AG04449 (cell line): ENCODE data around the gene VCAN.

Experiments used
- CTCF ChIA-PET: fragments of 350-600 bp; formaldehyde crosslinking; extraction: SDS; loops from one replicate; lab custom pipeline; 2021; ENCODE audit warnings: antibody characterized with exemption; lab: Yijun Ruan, JAX
- POLR2A ChIA-PET: fragments of 400-600, 350-600 bp; formaldehyde crosslinking; extraction: SDS; loops from one replicate; lab custom pipeline; 2020; ENCODE audit warnings: antibody characterized with exemption, inconsistent platforms; lab: Yijun Ruan, JAX
- DNase-seq: peaks from one replicate; pipeline ENCODE4 v3.0.0-alpha.2; 2010; ENCODE audit warnings: low read depth, low spot score
- H3K4me3 ChIP-seq: 2 replicates; pipeline ENCODE4 v1.5.1; 2011; ENCODE audit warnings: low read depth, mild to moderate bottlenecking, control low read depth, low read length
- TF ChIP-seq, protein P1 (sequence below): IDR thresholded peaks from one replicate; pipeline ENCODE4 v1.5.1; 2011; ENCODE audit warnings: mild to moderate bottlenecking, moderate library complexity, low read length, control low read depth, inconsistent platforms; ENCODE audit not compliant: insufficient read depth; ENCODE audit errors: missing control alignments

Gene VCAN

DNA sequence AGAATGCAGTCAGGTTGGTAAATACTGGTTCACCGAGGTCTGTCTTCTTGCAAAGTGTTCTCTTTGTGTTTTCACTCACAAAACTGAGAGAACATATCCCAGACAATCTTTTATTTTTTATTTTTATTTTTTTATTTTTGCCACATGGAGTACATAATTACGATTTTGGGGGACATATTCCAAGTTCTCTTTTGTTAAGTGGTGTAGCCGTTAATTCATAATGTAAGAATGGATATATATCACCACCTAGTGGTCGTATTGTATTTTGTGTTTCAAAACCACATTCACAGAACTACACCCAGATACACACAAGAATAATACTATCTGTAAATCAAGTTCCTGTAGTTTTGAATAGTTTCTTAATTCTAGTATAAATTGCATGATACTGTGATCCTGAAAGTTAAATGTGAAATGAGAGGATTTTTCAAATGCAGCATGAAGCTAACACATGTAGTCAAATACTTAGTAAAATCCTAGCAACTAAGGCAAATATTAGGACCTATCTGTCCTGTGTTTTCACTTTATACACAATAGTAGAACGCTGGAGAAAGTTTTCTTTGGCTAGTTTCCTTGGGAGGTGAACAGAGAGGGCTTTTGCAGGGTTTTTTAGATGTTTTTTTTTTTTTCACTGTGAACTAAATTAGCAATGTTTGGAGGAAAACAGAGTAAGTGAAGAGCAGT is 92.7 kb downstream of the VCAN start:
- POLR2A ChIA-PET, result no interaction called here
- CTCF ChIA-PET, result interaction anchor here (0.7 to 2.4 kb wide), 17 partner anchors 12 to 1253 kb away, joined by 3 to 13 read pairs (median 4); no protein-coding TSS in a partner anchor
- DNase-seq, result no peak
- H3K4me3 ChIP-seq, result no peak overlapping the region
- TF ChIP-seq, protein P1, sequence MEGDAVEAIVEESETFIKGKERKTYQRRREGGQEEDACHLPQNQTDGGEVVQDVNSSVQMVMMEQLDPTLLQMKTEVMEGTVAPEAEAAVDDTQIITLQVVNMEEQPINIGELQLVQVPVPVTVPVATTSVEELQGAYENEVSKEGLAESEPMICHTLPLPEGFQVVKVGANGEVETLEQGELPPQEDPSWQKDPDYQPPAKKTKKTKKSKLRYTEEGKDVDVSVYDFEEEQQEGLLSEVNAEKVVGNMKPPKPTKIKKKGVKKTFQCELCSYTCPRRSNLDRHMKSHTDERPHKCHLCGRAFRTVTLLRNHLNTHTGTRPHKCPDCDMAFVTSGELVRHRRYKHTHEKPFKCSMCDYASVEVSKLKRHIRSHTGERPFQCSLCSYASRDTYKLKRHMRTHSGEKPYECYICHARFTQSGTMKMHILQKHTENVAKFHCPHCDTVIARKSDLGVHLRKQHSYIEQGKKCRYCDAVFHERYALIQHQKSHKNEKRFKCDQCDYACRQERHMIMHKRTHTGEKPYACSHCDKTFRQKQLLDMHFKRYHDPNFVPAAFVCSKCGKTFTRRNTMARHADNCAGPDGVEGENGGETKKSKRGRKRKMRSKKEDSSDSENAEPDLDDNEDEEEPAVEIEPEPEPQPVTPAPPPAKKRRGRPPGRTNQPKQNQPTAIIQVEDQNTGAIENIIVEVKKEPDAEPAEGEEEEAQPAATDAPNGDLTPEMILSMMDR, result peak; percentile 10

DNA sequence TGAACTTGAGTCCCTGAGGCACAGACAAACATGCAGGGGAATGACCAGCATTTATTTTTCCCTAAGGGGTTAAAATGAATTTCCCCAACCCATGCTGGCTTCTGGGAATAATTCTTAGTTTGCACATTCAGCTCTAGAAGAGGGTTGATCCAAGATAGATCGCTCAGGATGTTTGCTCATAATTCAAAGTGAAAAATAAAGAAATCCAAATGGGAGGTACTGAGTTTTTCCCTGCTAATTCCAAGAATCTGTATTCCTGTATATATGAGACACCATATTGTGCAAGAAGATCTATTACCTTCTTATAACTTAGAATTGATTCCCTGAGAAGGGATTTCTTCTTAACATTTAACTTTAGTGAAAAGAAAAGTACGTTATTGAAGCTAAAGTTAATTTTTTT is 96.2 kb downstream of the VCAN start:
- H3K4me3 ChIP-seq, result no peak overlapping the region
- TF ChIP-seq, protein P1, result no peak
- DNase-seq, result no peak
- ChIA-PET CTCF (interaction anchor here (0.7 to 0.9 kb wide), 2 partner anchors 8 to 96 kb away, joined by 3 read pairs; no protein-coding TSS in a partner anchor), POLR2A (no interaction called here)

DNA sequence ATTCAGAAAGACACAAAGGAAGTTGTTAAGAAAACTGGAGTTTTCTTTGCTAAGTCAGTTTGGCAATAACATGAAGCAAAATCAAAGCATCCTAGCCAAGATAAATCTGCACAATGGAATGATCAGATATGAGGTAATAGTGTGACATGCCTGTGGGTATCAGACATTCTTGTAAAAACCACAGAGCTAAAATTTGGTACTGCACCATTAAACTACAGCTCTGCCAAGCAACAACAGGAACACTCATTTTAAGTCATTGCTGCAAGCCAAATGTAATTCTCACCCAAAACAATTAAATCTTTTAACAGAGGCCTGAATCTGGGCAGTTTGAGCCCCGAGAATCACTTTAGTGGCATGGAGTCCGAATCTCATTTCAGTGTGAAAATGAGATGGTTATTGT is 96.6 kb downstream of the VCAN start:
- TF ChIP-seq, protein P1, result no peak
- DNase-seq, result peak; percentile 84
- no peak overlapping the region for H3K4me3 ChIP-seq
- POLR2A ChIA-PET, result no interaction called here
- CTCF ChIA-PET, result interaction anchor here (0.7 to 0.9 kb wide), 2 partner anchors 8 to 96 kb away, joined by 3 read pairs; no protein-coding TSS in a partner anchor

DNA sequence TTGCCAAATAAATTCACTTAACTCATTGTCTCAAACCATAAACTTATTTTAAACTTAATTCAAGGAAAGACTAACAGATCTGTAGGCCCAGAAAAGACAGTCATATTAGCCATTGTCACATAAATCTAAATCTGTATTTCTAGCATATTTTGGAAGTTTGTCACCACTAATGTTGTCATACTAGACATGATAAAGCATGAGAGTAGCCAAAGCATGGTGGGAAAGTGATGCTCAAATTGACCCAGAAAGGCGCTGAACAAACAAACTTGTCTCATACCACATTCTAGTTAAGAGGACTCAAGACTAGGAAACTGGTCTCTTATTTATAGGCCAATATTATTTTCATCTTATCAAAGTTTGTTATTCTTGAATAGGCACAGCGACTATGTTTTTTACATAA is 99.4 kb downstream of the VCAN start:
- H3K4me3 ChIP-seq, result no peak overlapping the region
- POLR2A ChIA-PET, result no interaction called here
- TF ChIP-seq, protein P1, result no peak
- CTCF ChIA-PET, result no interaction called here
- DNase-seq, result no peak

DNA sequence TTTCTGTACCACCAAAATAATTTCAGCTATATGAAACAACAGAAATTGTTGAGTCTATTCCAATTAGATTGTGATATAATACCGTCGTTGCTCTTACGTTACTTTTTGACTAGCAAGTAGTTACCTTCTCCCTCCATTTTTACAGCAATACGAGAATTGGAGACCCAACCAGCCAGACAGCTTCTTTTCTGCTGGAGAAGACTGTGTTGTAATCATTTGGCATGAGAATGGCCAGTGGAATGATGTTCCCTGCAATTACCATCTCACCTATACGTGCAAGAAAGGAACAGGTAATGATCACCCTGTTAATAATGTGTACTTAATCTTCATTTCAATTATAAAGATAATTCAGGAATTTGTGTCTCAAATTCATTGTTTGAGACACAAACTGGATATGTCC is 100.7 kb downstream of the VCAN start:
- no peak for DNase-seq
- H3K4me3 ChIP-seq, result no peak overlapping the region
- POLR2A ChIA-PET, result no interaction called here
- TF ChIP-seq, protein P1, result no peak
- CTCF ChIA-PET, result no interaction called here

DNA sequence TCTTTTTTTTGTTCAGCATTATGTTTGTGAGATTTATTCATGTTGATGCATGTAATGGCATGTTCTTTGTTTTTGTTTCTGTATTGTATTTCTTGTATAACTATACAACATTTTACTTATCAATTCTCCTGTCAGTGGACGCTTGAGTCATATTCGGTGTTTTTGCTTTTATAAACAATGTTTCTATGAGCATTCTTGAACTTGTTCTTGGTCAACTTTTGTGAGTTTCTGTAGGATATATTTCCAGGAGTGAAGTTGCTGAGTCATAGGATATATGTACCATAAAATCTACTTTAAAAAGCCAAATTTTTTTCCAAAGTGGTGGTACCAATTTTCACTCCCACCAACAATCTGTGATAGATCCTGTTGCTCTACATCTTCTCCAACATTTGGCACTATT is 104.8 kb downstream of the VCAN start:
- ChIA-PET POLR2A (no interaction called here), CTCF (interaction anchor here (0.7 to 1.0 kb wide), 2 partner anchors 14 to 18 kb away, joined by 3 read pairs; no protein-coding TSS in a partner anchor)
- DNase-seq, result no peak
- H3K4me3 ChIP-seq, result no peak overlapping the region
- TF ChIP-seq, protein P1, result no peak
